ENCODE measurements around the gene UTP25.
A peak's percentile ranks its signal among the peaks of the same experiment; 100 is the strongest.

Gene UTP25

GRCh38 chr1:209845408-209845725, 17.6 kb downstream of the UTP25 start:
- no peak for DNase-seq

GRCh38 chr1:209849388-209849787, 21.6 kb downstream of the UTP25 start:
- DNase-seq = no peak

GRCh38 chr1:209850342-209850979, 22.7 kb downstream of the UTP25 start:
- DNase-seq = no peak

- no peak for DNase-seq
Observed at GRCh38 chr1:209853676-209854075, 25.9 kb downstream of the UTP25 start.

GRCh38 chr1:209854196-209854595, 26.4 kb downstream of the UTP25 start:
- DNase-seq = no peak

- no peak for DNase-seq
Observed at GRCh38 chr1:209855006-209855405, 27.2 kb downstream of the UTP25 start.

- DNase-seq = no peak
Observed at GRCh38 chr1:209855623-209856022, 27.9 kb downstream of the UTP25 start.

GRCh38 chr1:209858561-209859103, 30.9 kb downstream of the UTP25 start:
- no peak for DNase-seq

- peak; percentile 70 for DNase-seq
Observed at GRCh38 chr1:209860293-209860881, 32.6 kb downstream of the UTP25 start.

GRCh38 chr1:209861242-209861641, 33.5 kb downstream of the UTP25 start:
- DNase-seq = no peak

GRCh38 chr1:209862391-209863356, 34.9 kb downstream of the UTP25 start:
- DNase-seq = no peak

- no peak for DNase-seq
Observed at GRCh38 chr1:209863766-209864485, 36.2 kb downstream of the UTP25 start.

- no peak for DNase-seq
Observed at GRCh38 chr1:209866201-209866600, 38.4 kb downstream of the UTP25 start.

GRCh38 chr1:209869291-209870149, 41.7 kb downstream of the UTP25 start:
- DNase-seq = no peak

- no peak for DNase-seq
Observed at GRCh38 chr1:209870151-209870831, 42.5 kb downstream of the UTP25 start.

GRCh38 chr1:209871006-209871405, 43.2 kb downstream of the UTP25 start:
- no peak for DNase-seq

GRCh38 chr1:209871430-209871829, 43.7 kb downstream of the UTP25 start:
- DNase-seq = no peak

GRCh38 chr1:209873067-209873799, 45.5 kb downstream of the UTP25 start:
- DNase-seq = no peak

GRCh38 chr1:209875515-209875914, 47.7 kb downstream of the UTP25 start:
- DNase-seq = no peak

GRCh38 chr1:209876078-209876800, 48.5 kb downstream of the UTP25 start:
- no peak for DNase-seq

Data from CD4-positive, alpha-beta T cell treated with Interleukin-12 subunit alpha and Interleukin-12 subunit beta, for 1 hour (primary cell).